Breast epithelium (tissue), 4 donors: ENCODE data around the gene C1orf185. TPM values are rescaled to one million over a fixed set of nuclear protein-coding genes. Genes with fewer than 3 reads are reported as not detected.
"Not testable (repeated sequence)": the region's sequence is repeated elsewhere in the genome, so short reads cannot be mapped to it uniquely, and the experiment has no call there.

Experiments used
- DNase-seq, 2 donors: peaks; one replicate each; pipeline ENCODE4 v3.0.0-alpha.2; 2019; ENCODE audit warnings: low spot score in 2 of 2
- H3K27ac ChIP-seq, 2 donors: fragments of 200-600 bp; sonication (generic) in 1 of 2; one replicate each; pipeline ENCODE4 v1.5.1; 2016 to 2019; ENCODE audit warnings: mild to moderate bottlenecking in 1 of 2
- H3K27me3 ChIP-seq, 2 donors: fragments of 200-600 bp; sonication (generic) in 1 of 2; one replicate each; pipeline versions ENCODE4 v1.5.1 to v1.6.0; 2017 to 2019; ENCODE audit warnings: control low read depth in 1 of 2, mild to moderate bottlenecking in 1 of 2
- H3K36me3 ChIP-seq: fragments of 200-600 bp; one replicate; pipeline ENCODE4 v1.5.1; 2019
- H3K4me1 ChIP-seq, 2 donors: fragments of 200-600 bp; sonication (generic); one replicate each; pipeline ENCODE4 v1.5.1; 2016 to 2019; ENCODE audit warnings: control low read depth in 1 of 2
- H3K4me3 ChIP-seq, 3 donors: fragments of 200-600 bp; sonication (generic); 1 replicate in 2 of 3; 2 replicates in 1 of 3; pipeline ENCODE4 v1.5.1; 2016 to 2019; ENCODE audit warnings: mild to moderate bottlenecking in 3 of 3, moderate library complexity in 2 of 3
- H3K9me3 ChIP-seq, 2 donors: fragments of 200-600 bp; sonication (generic) in 1 of 2; one replicate each; pipeline ENCODE4 v1.5.1; 2016 to 2019; ENCODE audit warnings: control low read depth in 1 of 2
- CTCF ChIP-seq, 3 donors: fragments of 450-650 bp; IDR thresholded peaks; one replicate each; pipeline ENCODE4 v1.5.1; 2016 to 2017; ENCODE audit warnings: antibody characterized with exemption in 3 of 3, mild to moderate bottlenecking in 3 of 3, moderate library complexity in 3 of 3
- POLR2A ChIP-seq: fragments of 450-650 bp; IDR thresholded peaks from one replicate; pipeline ENCODE4 v1.6.1; 2016; ENCODE audit warnings: antibody characterized with exemption, mild to moderate bottlenecking, moderate library complexity
- POLR2AphosphoS5 ChIP-seq, 3 donors: sonication (generic); formaldehyde crosslinking; IDR thresholded peaks; one replicate each; pipeline ENCODE4 v1.6.1; 2017; ENCODE audit warnings: antibody characterized with exemption in 3 of 3
- intact Hi-C: fragments of 100-400 bp; cut with DNase I; formaldehyde crosslinking; loops from one replicate; pipeline ENCODE4 v1.15.1; 2023; ENCODE audit warnings: low total_unique reads
- total RNA-seq, 3 donors: library from RNA; depleted of rRNA; stranded (reverse); fragments of >200 nt; gene quantifications; one replicate each; pipeline ENCODE4 v1.1.0, GENCODE V29; 2016

C1orf185 gene
- total RNA-seq, 3 donors from 2014 or later: not detected

DNA sequence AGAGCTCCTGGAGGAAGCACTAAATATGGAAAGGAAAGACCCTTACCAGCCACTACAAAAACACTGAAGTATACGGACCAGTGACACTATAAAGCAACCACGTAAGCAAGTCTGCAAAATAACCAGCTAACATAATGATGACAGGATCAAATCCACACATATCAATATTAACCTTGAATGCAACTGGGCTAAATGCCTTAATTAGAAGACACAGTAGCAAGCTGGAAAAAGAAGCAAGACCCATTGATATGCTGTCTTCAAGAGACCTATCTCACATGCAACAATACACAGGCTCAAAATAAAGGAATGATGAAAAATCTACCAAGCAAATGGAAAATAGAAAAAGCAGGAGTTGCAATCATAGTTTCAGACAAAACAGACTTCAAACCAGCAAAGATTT lies 31.0 kb downstream of the C1orf185 start:
- TF ChIP-seq CTCF (IDR thresholded peaks at IDR 0.05) (no peak), POLR2AphosphoS5 (IDR thresholded peaks at IDR 0.05) (no peak), POLR2A (no peak)
- DNase-seq: no peak
- intact Hi-C loops: no loop called here
- Histone ChIP-seq H3K9me3 (peaks cover 10 to 26% of the 10 kb centered on the region in 2 donors), H3K27ac (no peak overlapping the region), H3K4me3 (no peak overlapping the region), H3K4me1 (no peaks in the 10 kb centered on the region), H3K27me3 (no peaks in the 10 kb centered on the region), H3K36me3 (no peaks in the 10 kb centered on the region)

GRCh38 chr1:51137696-51138095 lies 35.7 kb downstream of the C1orf185 start:
- H3K27ac ChIP-seq, intact Hi-C loops, H3K4me1 ChIP-seq, DNase-seq, H3K4me3 ChIP-seq, H3K27me3 ChIP-seq, H3K36me3 ChIP-seq: not testable (repeated sequence)
- peaks cover 9 to 14% of the 10 kb centered on the region in 2 donors for H3K9me3 ChIP-seq

DNA sequence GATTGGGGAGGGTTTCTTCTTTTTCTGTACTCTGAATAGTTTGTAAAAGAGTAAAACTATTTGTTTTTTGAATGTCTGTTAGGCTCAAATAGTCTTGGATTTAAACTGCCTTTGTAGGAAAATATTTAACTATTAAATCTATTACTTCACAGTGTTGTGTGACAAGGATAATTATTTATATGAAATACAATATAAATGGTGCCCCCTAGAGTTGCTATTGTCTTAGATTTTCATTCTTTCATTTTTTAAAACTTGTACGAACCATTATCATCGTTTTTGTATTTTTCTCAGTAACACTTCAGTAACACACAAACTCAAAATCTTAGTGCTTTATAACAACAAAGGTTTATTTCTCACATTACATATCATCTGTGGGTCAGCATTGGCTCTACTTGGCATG lies 37.4 kb downstream of the C1orf185 start:
- intact Hi-C loops: no loop called here

DNA sequence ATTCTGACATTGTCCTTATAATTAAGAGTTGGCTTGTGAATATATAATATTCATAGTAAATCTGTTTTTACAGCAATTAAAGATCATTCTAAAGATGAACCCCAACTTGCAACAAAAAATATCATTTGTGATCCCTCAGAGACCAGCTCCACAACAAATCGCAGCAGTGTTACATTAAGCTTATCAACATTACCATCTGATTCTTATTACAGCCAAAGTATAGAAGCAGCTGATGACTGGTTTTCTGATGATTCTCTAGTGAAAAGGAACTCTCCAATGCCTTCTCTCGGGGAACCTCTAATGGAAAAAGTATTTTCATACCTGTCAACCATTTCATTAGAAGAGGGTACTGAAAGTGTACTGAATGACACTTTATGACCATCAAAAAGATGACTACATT lies 45.4 kb downstream of the C1orf185 start:
- no peak for DNase-seq
- no peaks in the 10 kb centered on the region for H3K4me1 ChIP-seq
- H3K36me3 ChIP-seq: no peaks in the 10 kb centered on the region
- H3K27ac ChIP-seq: no peak overlapping the region
- TF ChIP-seq POLR2A (no peak), POLR2AphosphoS5 (IDR thresholded peaks at IDR 0.05) (no peak), CTCF (IDR thresholded peaks at IDR 0.05) (no peak)
- no peak overlapping the region for H3K4me3 ChIP-seq
- no peaks in the 10 kb centered on the region for H3K27me3 ChIP-seq
- intact Hi-C loops: no loop called here
- H3K9me3 ChIP-seq: no peaks in the 10 kb centered on the region

More for the DNA sequence above, 37.4 kb downstream of the C1orf185 start:
- no peaks in the 10 kb centered on the region for H3K27me3 ChIP-seq
- H3K4me3 ChIP-seq: no peak overlapping the region
- H3K4me1 ChIP-seq: no peaks in the 10 kb centered on the region
- TF ChIP-seq CTCF (IDR thresholded peaks at IDR 0.05): no peak
- no peak for TF ChIP-seq POLR2AphosphoS5 (IDR thresholded peaks at IDR 0.05)
- no peak for TF ChIP-seq POLR2A
- no peaks in the 10 kb centered on the region for H3K9me3 ChIP-seq
- no peaks in the 10 kb centered on the region for H3K36me3 ChIP-seq
- H3K27ac ChIP-seq: no peak overlapping the region
- no peak for DNase-seq

DNA sequence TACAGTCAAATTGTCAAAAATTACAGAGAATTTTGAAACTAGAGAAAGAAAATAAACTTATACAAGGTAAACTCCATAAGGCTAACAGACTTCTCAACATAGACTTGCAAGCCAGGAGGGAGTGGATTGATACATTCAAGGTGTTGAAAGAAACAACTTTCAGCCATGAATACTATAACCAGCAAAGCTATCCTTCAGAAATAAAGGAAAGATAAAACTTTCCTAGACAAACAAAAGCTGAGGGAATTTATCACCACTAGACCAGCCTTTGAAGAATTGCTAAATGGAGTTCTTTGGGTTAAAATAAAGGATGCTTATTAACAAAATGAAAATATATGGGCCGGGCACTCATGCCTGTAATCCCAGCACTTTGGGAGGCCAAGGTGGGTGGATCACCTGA lies 52.7 kb downstream of the C1orf185 start:
- Histone ChIP-seq H3K27me3 (no peaks in the 10 kb centered on the region), H3K9me3 (peaks cover 5 to 21% of the 10 kb centered on the region in 2 donors), H3K27ac (no peak overlapping the region), H3K4me3 (no peak overlapping the region), H3K36me3 (no peaks in the 10 kb centered on the region), H3K4me1 (no peaks in the 10 kb centered on the region)
- intact Hi-C loops: no loop called here
- TF ChIP-seq POLR2AphosphoS5 (IDR thresholded peaks at IDR 0.05) (no peak), POLR2A (no peak), CTCF (IDR thresholded peaks at IDR 0.05) (no peak)
- no peak for DNase-seq

- peaks cover 5 to 21% of the 10 kb centered on the region in 2 donors for H3K9me3 ChIP-seq
These were observed 54.7 kb downstream of the C1orf185 start for GRCh38 chr1:51156752-51157151.

More at GRCh38 chr1:51156752-51157151, 54.7 kb downstream of the C1orf185 start:
- intact Hi-C loops: no loop called here
- Histone ChIP-seq H3K27me3 (no peaks in the 10 kb centered on the region), H3K4me3 (no peak overlapping the region), H3K36me3 (no peaks in the 10 kb centered on the region), H3K27ac (no peak overlapping the region), H3K4me1 (no peaks in the 10 kb centered on the region)
- no peak for DNase-seq
- TF ChIP-seq POLR2AphosphoS5 (IDR thresholded peaks at IDR 0.05) (no peak), CTCF (IDR thresholded peaks at IDR 0.05) (no peak), POLR2A (no peak)
